HepG2 (cell line): Measurements from ENCODE around the gene TFE3. TPM values are rescaled to one million over a fixed set of nuclear protein-coding genes. Genes with fewer than 3 reads are reported as not detected.
A peak's percentile ranks its signal among the peaks of the same experiment; 100 is the strongest.

Experiments used
- CREB1 ChIP-seq, 2 experiments: fragments of 450-650 bp in 1 of 2; IDR thresholded peaks; 2 replicates each; pipeline ENCODE4 v1.6.1; 2016 to 2017; ENCODE audit warnings: control low read depth in 1 of 2, mild to moderate bottlenecking in 1 of 2, missing compliant biosample characterization in 1 of 2, missing genetic modification characterization in 1 of 2
- MBNL3 ChIP-seq: fragments of 250-450 bp; sonication (Bioruptor Pico); conservative IDR thresholded peaks from 2 replicates; pipeline ENCODE4 v1.8.0; 2022; ENCODE audit warnings: mild to moderate bottlenecking, inconsistent platforms
- NFKB2 ChIP-seq: sonication (generic); formaldehyde crosslinking; IDR thresholded peaks from 2 replicates; pipeline ENCODE4 v1.4.0; 2020; ENCODE audit warnings: missing genetic modification reagents, borderline replicate concordance
- PAWR ChIP-seq: sonication (generic); formaldehyde crosslinking; IDR thresholded peaks from 2 replicates; pipeline ENCODE4 v1.4.0; 2020; ENCODE audit warnings: missing genetic modification reagents, mild to moderate bottlenecking, borderline replicate concordance
- PCBP2 ChIP-seq: fragments of 200-400 bp; formaldehyde crosslinking; optimal IDR thresholded peaks from 2 replicates; pipeline ENCODE3; 2018; ENCODE audit warnings: low read length, low read depth; ENCODE audit not compliant: poor library complexity, severe bottlenecking
- POLR2AphosphoS5 ChIP-seq: IDR thresholded peaks from 2 replicates; pipeline ENCODE4 v1.6.1; 2012; ENCODE audit warnings: low read depth, low read length
- SALL1 ChIP-seq: sonication (generic); formaldehyde crosslinking; IDR thresholded peaks from 2 replicates; pipeline ENCODE4 v1.8.0; 2022; ENCODE audit warnings: mild to moderate bottlenecking, missing genetic modification reagents
- SMAD1 ChIP-seq: sonication (generic); formaldehyde crosslinking; IDR thresholded peaks from 2 replicates; pipeline ENCODE4 v1.4.0; 2020; ENCODE audit warnings: missing genetic modification reagents, low read depth, mild to moderate bottlenecking, borderline replicate concordance
- YEATS4 ChIP-seq: sonication (generic); formaldehyde crosslinking; IDR thresholded peaks from 2 replicates; pipeline ENCODE4 v1.4.0; 2020; ENCODE audit warnings: missing genetic modification reagents, borderline replicate concordance
- ZC3H4 ChIP-seq: sonication (generic); formaldehyde crosslinking; IDR thresholded peaks from 2 replicates; pipeline ENCODE4 v1.4.0; 2020; ENCODE audit warnings: missing genetic modification reagents, borderline replicate concordance
- ZFP90 ChIP-seq: sonication (generic); formaldehyde crosslinking; IDR thresholded peaks from 2 replicates; pipeline ENCODE4 v1.8.0; 2022; ENCODE audit warnings: missing genetic modification reagents, mild to moderate bottlenecking, inconsistent platforms, borderline replicate concordance
- ZNF17 ChIP-seq: sonication (generic); formaldehyde crosslinking; IDR thresholded peaks from 2 replicates; pipeline ENCODE4 v1.5.0; 2020; ENCODE audit warnings: mild to moderate bottlenecking, missing genetic modification reagents
- ZNF619 ChIP-seq: sonication (generic); formaldehyde crosslinking; IDR thresholded peaks from 2 replicates; pipeline ENCODE4 v1.4.0; 2020; ENCODE audit warnings: mild to moderate bottlenecking, missing genetic modification reagents
- ZNF883 ChIP-seq: sonication (generic); formaldehyde crosslinking; IDR thresholded peaks from 2 replicates; pipeline ENCODE4 v1.5.1; 2020; ENCODE audit warnings: mild to moderate bottlenecking, missing genetic modification reagents; ENCODE audit errors: not compliant biosample characterization
- ZSCAN29 ChIP-seq: sonication (generic); formaldehyde crosslinking; conservative IDR thresholded peaks from 2 replicates; pipeline ENCODE4 v1.4.0; 2020; ENCODE audit warnings: mild to moderate bottlenecking, missing genetic modification reagents
- polyA plus RNA-seq, 8 experiments: library from polyadenylated mRNA; depleted of rRNA in 3 of 8; stranded (reverse) in 7 of 8; unstranded in 1 of 8; fragments of >200 nt; fragmentation: Illumina TruSeq in 4 of 8; extraction: Trizol in 4 of 8; gene quantifications; 2 replicates each; pipeline versions ENCODE4 v1.2.1 to v1.2.3, GENCODE V29; 2011 to 2016; ENCODE audit warnings: low read depth in 4 of 8, missing spikeins in 1 of 8, mixed read lengths in 1 of 8; ENCODE audit not compliant: insufficient read depth in 1 of 8
- total RNA-seq, 5 experiments: library from RNA; depleted of rRNA; stranded (reverse); fragments of >200 nt; fragmentation: Illumina TruSeq; extraction: Trizol; gene quantifications; 2 replicates each; pipeline ENCODE4 v1.2.3, GENCODE V29; 2016; ENCODE audit warnings: low read depth in 1 of 5
- TF ChIP-seq, protein P1 (sequence below): sonication (generic); formaldehyde crosslinking; IDR thresholded peaks from 2 replicates; pipeline ENCODE4 v1.5.1; 2020; ENCODE audit warnings: missing genetic modification reagents, mild to moderate bottlenecking, borderline replicate concordance
- TF ChIP-seq, protein P2 (sequence below): sonication (generic); formaldehyde crosslinking; IDR thresholded peaks from 2 replicates; pipeline ENCODE4 v1.5.0; 2020; ENCODE audit warnings: mild to moderate bottlenecking, missing genetic modification reagents
- TF ChIP-seq, protein P3 (sequence below): IDR thresholded peaks from 2 replicates; pipeline ENCODE4 v1.6.1; 2016; ENCODE audit warnings: missing compliant biosample characterization, missing genetic modification reagents, borderline replicate concordance
- TF ChIP-seq, protein P4 (sequence below): sonication (generic); formaldehyde crosslinking; IDR thresholded peaks from 2 replicates; pipeline ENCODE4 v1.5.1; 2020; ENCODE audit warnings: mild to moderate bottlenecking, missing genetic modification reagents, moderate library complexity

The TFE3 gene
- total and polyA plus RNA-seq, 2 of the 13 experiments (the other 11 are each of a cell fraction or from before 2014, with no cell fraction given): 8.3 to 12.3 TPM

DNA sequence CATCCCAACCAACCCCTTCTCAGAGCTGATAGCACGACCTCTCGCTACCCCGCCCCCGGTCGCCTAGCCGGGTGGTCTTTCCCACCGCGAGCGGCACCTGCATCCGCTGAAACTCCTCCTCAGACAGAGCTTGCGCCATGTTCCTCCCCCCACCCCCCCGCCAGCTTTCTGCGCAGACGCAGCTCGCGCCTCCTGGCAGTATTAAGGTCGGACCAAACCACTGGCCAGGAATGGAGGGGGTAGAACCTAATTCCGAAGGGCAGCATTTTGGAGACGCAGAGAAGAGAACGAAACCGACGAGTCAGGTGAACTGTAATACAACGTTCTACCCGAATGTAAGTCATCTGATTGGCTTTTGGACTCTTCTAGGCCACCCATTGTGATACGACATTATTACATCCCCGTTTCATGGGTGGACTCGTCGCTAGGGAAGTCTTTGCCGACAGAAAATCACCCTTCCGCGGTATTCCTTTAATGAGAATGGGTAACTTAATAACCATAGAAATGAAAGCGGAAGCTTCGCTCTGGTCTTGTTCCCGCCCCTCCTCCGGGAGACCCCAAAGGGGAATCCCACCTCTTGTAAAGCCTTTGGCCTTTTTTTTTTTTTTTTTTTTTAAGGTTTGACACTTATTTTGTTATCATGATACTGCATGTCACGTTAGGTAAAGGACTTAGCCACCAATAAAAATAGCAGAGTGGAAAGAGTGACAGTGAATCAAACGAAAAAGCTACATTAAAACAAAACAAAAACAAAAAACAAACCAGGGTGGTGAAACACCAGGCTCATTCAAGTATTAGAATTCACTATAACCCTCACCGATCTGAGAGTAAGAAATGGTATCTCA lies 40.8 kb downstream of the TFE3 start, which contains the start of gene GRIPAP1 (continued):
- no peak for TF ChIP-seq PAWR (CRISPR knock-in tag)
- no peak for TF ChIP-seq ZFP90 (CRISPR knock-in tag)
- TF ChIP-seq MBNL3: no peak
- TF ChIP-seq PCBP2: no peak
- no peak for TF ChIP-seq ZSCAN29 (CRISPR knock-in tag)
- peak; percentile 31; the same call in 1 of the 2 replicates for TF ChIP-seq CREB1 (IDR thresholded peaks at IDR 0.05)
- peak; percentile 54 for TF ChIP-seq CREB1 (CRISPR knock-in tag; IDR thresholded peaks at IDR 0.05)
- TF ChIP-seq, protein P1, sequence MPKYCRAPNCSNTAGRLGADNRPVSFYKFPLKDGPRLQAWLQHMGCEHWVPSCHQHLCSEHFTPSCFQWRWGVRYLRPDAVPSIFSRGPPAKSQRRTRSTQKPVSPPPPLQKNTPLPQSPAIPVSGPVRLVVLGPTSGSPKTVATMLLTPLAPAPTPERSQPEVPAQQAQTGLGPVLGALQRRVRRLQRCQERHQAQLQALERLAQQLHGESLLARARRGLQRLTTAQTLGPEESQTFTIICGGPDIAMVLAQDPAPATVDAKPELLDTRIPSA: no peak
- TF ChIP-seq, protein P2, sequence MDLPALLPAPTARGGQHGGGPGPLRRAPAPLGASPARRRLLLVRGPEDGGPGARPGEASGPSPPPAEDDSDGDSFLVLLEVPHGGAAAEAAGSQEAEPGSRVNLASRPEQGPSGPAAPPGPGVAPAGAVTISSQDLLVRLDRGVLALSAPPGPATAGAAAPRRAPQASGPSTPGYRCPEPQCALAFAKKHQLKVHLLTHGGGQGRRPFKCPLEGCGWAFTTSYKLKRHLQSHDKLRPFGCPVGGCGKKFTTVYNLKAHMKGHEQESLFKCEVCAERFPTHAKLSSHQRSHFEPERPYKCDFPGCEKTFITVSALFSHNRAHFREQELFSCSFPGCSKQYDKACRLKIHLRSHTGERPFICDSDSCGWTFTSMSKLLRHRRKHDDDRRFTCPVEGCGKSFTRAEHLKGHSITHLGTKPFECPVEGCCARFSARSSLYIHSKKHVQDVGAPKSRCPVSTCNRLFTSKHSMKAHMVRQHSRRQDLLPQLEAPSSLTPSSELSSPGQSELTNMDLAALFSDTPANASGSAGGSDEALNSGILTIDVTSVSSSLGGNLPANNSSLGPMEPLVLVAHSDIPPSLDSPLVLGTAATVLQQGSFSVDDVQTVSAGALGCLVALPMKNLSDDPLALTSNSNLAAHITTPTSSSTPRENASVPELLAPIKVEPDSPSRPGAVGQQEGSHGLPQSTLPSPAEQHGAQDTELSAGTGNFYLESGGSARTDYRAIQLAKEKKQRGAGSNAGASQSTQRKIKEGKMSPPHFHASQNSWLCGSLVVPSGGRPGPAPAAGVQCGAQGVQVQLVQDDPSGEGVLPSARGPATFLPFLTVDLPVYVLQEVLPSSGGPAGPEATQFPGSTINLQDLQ (CRISPR knock-in tag): no peak
- TF ChIP-seq ZNF619 (CRISPR knock-in tag): 0 out of 2 replicates have a peak, but pooled peaks have one; percentile 28
- TF ChIP-seq SALL1 (CRISPR knock-in tag): peak; percentile 45
- no peak for TF ChIP-seq ZNF883
- TF ChIP-seq YEATS4 (CRISPR knock-in tag): peak; percentile 52; the same call in 1 of the 2 replicates
- peak; percentile 62 for TF ChIP-seq POLR2AphosphoS5
- TF ChIP-seq SMAD1 (CRISPR knock-in tag): no peak
- TF ChIP-seq, protein P3, sequence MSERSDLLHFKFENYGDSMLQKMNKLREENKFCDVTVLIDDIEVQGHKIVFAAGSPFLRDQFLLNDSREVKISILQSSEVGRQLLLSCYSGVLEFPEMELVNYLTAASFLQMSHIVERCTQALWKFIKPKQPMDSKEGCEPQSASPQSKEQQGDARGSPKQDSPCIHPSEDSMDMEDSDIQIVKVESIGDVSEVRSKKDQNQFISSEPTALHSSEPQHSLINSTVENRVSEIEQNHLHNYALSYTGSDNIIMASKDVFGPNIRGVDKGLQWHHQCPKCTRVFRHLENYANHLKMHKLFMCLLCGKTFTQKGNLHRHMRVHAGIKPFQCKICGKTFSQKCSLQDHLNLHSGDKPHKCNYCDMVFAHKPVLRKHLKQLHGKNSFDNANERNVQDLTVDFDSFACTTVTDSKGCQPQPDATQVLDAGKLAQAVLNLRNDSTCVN (CRISPR knock-in tag): no peak
- TF ChIP-seq, protein P4, sequence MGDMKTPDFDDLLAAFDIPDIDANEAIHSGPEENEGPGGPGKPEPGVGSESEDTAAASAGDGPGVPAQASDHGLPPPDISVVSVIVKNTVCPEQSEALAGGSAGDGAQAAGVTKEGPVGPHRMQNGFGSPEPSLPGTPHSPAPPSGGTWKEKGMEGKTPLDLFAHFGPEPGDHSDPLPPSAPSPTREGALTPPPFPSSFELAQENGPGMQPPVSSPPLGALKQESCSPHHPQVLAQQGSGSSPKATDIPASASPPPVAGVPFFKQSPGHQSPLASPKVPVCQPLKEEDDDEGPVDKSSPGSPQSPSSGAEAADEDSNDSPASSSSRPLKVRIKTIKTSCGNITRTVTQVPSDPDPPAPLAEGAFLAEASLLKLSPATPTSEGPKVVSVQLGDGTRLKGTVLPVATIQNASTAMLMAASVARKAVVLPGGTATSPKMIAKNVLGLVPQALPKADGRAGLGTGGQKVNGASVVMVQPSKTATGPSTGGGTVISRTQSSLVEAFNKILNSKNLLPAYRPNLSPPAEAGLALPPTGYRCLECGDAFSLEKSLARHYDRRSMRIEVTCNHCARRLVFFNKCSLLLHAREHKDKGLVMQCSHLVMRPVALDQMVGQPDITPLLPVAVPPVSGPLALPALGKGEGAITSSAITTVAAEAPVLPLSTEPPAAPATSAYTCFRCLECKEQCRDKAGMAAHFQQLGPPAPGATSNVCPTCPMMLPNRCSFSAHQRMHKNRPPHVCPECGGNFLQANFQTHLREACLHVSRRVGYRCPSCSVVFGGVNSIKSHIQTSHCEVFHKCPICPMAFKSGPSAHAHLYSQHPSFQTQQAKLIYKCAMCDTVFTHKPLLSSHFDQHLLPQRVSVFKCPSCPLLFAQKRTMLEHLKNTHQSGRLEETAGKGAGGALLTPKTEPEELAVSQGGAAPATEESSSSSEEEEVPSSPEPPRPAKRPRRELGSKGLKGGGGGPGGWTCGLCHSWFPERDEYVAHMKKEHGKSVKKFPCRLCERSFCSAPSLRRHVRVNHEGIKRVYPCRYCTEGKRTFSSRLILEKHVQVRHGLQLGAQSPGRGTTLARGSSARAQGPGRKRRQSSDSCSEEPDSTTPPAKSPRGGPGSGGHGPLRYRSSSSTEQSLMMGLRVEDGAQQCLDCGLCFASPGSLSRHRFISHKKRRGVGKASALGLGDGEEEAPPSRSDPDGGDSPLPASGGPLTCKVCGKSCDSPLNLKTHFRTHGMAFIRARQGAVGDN (CRISPR knock-in tag): peak; percentile 62
- TF ChIP-seq NFKB2: peak; percentile 59; the same call in 1 of the 2 replicates
- no peak for TF ChIP-seq ZC3H4 (CRISPR knock-in tag)
- TF ChIP-seq ZNF17 (CRISPR knock-in tag): no peak
